ENCODE data around the gene OLFM1.
"Not testable (repeated sequence)": the region's sequence is repeated elsewhere in the genome, so short reads cannot be mapped to it uniquely, and the experiment has no call there.

DNA sequence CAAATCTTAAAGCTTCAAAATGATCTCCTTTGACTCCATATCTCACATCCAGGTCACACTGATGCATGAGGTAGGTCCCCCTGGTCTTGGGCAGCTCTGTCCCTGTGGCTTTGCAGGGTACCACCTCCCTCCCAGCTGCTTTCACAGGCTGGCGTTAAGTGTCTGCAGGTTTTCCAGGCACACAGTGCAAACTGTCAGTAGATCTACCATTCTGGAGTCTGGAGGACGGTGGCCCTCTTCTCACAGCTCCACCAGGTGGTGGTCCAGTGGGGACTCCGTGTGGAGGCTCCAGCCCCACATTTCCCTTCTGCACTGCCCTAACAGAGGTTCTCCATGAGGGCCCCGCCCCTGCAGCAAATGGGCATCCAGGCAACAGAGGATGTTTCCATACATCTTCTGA lies 24.0 kb upstream of the OLFM1 start:
- TF ChIP-seq, protein P1, sequence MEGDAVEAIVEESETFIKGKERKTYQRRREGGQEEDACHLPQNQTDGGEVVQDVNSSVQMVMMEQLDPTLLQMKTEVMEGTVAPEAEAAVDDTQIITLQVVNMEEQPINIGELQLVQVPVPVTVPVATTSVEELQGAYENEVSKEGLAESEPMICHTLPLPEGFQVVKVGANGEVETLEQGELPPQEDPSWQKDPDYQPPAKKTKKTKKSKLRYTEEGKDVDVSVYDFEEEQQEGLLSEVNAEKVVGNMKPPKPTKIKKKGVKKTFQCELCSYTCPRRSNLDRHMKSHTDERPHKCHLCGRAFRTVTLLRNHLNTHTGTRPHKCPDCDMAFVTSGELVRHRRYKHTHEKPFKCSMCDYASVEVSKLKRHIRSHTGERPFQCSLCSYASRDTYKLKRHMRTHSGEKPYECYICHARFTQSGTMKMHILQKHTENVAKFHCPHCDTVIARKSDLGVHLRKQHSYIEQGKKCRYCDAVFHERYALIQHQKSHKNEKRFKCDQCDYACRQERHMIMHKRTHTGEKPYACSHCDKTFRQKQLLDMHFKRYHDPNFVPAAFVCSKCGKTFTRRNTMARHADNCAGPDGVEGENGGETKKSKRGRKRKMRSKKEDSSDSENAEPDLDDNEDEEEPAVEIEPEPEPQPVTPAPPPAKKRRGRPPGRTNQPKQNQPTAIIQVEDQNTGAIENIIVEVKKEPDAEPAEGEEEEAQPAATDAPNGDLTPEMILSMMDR (IDR thresholded peaks at IDR 0.05; ENCODE audit: low read depth, low read length) = not testable (repeated sequence)
- not testable (repeated sequence) for TF ChIP-seq EZH2phosphoT487 (IDR thresholded peaks at IDR 0.05; ENCODE audit: low read depth)
